NT2/D1 (cell line): ENCODE results near the gene TMEM184A.

Experiments used
- SUZ12 ChIP-seq: IDR thresholded peaks from 2 replicates; pipeline ENCODE4 v1.6.1; 2011; ENCODE audit not compliant: insufficient read length, insufficient read depth; ENCODE audit errors: extremely low read depth
- YY1 ChIP-seq: IDR thresholded peaks from 2 replicates; pipeline ENCODE4 v1.6.1; 2011; ENCODE audit not compliant: insufficient read length, insufficient read depth
- ZNF274 ChIP-seq: IDR thresholded peaks from 2 replicates; pipeline ENCODE4 v1.6.1; 2011; ENCODE audit warnings: mild to moderate bottlenecking, low read depth, low read length

DNA sequence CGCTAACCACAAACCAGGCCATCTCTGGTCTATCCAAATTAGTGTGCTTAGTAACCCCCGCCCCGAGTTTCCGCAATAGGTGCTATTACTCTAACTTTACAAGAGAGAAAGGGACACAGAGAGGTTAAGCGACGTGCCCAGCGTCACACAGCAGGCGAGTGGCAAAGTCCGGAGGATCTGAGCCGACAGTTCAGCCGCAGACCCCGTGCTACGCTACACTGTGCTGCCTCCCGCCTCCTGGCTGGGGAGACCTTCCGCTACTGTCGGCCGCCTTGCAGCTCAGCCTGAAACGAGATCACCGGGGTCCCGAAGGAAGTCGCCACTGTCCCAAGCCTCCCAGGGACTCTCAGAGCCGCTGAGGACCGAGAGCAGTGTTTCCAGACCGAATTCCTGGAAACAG lies 52.6 kb downstream of the TMEM184A start:
- TF ChIP-seq ZNF274 (no peak), YY1 (no peak), SUZ12 (no peak)
